OCI-M2 (cell line): Measurements from ENCODE around the gene FAM217B.

Experiments
- DNase-seq: peaks from one replicate; lab custom pipeline; 2025; ENCODE audit not compliant: unreplicated experiment; lab: John Stamatoyannopoulos, UW

Gene FAM217B, protein sequence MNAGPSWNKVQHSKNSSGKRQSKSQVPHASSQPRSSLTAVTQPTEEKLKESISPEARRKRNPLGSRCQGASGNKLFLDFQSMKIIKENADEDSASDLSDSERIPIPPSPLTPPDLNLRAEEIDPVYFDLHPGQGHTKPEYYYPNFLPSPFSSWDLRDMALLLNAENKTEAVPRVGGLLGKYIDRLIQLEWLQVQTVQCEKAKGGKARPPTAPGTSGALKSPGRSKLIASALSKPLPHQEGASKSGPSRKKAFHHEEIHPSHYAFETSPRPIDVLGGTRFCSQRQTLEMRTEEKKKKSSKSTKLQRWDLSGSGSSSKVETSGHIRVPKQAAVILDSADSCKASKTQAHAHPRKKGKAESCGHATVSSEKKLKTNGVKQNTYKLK

DNA sequence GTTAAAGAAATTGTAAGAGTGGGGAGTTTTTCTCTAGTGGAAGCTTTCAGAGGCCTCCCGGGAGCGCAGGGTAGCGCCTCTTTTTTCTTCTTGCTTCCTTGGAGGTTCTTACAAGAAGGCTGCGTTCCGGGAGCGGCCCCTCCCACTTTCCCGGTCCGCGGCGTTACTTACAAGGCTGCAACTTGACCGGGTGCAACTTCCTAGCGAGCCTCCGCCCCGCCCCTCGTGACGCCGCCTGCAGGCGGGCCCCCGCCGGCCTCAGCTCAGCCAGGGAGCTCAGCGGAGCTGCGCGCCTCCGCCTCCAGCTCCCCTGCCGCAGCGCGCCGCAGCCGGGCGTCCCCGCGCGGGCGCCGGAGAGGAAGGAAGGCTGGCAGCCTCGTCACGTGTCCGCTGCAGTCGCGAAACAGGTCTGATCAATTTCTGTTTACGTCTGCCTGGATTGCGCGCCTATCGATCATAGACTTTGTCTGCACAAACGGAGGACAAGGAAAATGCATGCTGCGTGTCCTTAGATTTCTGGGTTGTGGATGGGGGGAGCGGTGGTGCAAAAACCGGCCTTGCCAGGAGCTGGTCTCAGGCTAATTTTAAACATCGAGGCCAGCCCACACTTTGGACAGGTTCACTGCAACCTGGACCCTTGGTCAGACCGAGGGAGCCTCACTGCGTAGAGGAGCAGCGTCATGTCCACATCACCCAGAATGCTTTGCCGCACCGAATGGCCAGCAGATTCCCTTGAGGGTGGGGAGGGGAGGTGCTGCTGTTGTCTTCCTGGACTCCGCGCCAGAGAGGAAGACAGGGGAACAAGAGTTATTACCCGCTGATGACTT is at the start of gene FAM217B, which contains the start of gene PPP1R3D:
Gene FAM217B, plus strand, starts transcription at position 261 of the 827 bp plus-strand sequence. CDS start 3,555 bp downstream, outside the sequence.
Gene PPP1R3D, minus strand, starts transcription at position 177 of the 827 bp plus-strand sequence. CDS start 374 bp downstream, outside the sequence.
- peak; percentile 81 for DNase-seq

DNA sequence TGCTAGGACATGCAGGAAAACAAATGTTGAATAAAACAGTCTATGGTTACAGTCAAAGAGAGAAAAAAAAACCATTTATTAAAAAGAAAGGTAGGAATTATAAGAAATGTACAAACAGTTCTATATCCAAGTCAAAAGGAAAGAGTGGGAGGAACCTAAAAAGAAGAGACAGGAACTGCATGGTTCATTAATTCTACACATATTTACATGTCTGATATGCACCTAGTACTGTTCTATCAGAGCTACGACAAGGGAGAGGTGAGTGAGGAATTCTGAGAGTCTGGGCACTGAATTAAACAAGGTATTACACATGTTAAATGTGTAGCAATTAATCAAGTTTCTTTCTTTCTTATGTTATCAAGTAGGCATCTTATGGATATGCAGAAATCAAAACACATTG is 48.6 kb upstream of the FAM217B start:
- no peak for DNase-seq

DNA sequence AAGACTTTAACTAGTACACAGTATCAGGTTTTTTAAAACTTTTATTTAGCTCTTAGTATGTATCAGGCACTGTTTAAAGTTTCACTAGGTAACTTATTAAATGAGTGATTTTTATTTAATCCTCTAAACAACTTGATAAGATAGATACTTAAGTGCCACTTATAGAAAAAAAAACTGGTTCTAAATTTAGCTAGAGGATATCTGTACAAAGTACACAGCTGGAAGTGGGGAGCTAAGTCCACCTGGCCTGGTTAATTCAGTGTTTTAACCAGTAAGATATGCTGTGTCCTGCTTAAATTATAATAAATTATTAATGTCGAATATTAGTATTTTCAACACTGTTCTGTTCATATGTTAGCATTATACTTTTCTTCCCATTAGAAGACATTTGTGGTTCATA is 44.3 kb upstream of the FAM217B start:
- DNase-seq: no peak

DNA sequence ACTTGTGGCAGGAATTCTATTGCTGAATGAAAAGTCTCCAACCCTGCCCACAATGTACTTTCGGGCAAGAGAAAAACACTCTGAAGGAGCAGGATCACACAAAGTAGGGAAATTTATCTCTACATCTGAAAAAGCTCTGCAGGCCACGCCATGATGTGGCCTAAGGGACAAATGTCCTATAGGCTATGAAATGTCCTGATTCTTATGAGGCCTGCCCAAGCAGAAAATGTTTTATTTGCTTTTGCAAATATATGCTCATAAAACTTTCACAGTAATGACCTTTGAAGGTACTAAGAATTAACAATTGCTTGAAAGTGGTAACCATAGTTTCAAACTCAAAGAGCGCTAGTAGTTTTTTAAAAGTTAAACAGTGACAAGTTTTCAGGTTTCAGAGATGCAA is 37.7 kb upstream of the FAM217B start:
- no peak for DNase-seq

DNA sequence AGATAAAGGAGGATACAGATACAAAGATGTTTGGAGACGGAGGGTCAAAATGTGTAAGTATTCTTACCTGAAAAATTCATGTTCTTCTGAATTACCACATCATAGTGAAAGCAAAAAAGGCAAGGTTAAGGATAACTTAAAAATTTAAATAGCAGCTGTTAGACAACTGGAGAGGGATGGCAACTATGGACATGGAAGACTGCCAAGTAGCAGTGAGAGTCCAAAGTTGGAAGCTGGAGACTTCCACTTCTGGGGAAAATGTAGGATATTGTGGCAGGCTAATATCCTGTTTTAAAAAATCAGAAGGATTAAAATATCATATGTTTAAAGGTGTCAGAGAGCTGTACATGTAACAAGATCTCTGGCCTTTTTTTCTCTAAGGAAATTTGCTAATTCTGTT is 36.6 kb upstream of the FAM217B start:
- DNase-seq: no peak

DNA sequence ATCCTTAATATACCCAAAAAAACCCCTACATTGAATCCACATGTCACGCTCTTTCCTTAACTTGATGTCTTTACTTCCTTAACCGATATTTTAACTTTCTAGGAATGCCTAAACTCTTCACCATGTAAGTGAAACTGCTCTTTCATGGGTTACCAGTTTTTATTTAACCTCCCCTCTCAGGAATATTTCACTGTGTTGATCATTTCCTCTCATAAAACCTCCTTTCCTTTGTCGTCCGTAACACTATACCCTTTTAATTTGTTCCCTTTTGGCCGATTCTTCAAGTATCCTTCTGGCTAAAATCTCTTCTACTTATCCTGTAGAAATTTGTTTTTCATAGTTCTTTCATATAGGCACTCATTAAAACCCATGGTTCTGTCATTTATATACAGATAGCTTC is 31.3 kb upstream of the FAM217B start:
- no peak for DNase-seq

DNA sequence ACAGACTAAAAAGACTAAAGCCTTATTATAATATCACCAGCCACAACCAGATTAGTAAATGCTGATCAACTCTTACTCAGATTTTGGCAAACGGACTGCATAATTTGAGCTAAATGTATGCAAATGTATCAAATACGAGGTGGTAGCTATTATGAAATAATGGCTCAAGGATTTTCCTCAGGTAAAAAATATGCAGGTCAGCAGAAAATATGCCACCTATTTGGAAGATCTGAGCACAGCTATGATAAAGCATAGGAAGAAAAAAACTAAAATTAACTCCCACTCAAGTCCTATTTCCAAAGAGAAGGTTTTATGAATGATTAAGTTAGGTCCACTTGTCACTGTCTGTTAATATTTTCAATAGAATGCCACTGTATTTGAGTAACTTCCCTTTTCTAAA is 29.1 kb upstream of the FAM217B start:
- no peak for DNase-seq

DNA sequence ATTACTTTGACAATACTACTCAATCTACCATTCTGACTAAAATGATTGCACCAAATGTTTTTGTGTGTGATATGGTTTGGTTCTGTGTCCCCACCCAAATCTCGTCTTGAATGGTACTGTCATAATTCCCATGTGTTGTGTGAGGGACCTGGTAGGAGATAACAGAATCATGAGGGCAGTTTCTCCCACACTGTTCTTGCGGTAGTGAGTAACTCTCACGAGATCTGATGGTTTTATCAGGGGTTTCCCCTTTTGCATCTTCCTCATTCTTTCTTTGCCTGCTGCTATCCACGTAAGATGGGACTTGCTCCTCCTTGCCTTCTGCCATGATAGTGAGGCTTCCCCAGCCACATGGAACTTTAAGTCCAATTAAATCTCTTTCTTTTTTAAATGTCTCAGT is 27.6 kb upstream of the FAM217B start:
- DNase-seq: no peak

DNA sequence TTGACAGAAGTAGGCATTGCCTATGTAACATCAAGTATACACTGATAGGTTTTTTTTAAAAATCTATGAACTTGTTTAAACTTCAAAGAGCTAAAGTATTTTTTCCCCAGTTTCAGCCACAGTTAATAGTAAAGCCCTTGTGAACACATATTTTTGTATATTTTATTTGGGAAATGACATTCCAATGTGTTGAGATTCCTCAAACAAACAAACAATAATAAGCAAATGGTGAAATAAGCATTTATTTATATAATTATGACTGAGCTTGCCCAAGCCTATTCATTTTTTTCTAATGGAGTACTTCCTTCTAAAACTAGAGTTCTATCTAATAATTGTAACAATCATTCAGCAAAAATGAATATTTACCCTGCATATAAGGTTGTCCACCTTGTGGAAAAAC is 19.2 kb upstream of the FAM217B start:
- no peak for DNase-seq

DNA sequence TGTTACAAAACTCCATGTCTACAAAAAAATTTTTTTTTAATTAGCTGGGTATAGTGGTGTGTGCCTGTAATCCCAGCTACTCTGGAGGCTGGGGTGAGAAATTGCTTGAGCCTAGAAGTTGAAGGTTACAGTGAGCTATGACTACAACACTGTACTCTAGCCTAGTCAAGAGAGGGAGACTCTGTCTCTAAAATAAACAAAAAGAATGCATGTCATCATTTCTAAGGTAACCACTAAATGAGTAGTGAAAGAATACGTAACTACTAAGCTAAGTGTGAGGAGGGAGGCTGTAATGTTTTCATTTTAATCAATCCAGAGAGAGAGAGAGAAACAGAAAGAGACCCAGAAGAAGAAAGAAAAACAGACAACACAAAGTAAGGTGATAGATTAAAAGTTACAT is 16.7 kb upstream of the FAM217B start:
- no peak for DNase-seq

DNA sequence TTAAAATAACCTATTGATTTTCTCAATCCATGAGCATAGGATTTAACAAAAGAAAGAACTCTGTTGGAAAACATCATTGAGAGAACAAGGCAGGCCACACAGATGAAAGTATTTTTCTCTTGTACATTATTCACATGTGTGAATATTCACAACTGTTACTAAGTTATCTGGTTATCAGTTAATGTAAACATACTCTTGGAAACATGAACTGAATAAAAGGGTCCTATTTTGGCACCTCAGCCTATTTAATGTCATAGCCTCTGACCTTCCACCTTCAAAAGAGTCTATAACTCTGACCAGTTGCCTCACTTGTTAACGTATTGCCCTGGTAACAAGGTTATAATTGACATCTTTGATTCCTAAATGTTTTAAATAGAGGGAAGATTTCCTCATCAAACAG is 14.8 kb upstream of the FAM217B start:
- no peak for DNase-seq

DNA sequence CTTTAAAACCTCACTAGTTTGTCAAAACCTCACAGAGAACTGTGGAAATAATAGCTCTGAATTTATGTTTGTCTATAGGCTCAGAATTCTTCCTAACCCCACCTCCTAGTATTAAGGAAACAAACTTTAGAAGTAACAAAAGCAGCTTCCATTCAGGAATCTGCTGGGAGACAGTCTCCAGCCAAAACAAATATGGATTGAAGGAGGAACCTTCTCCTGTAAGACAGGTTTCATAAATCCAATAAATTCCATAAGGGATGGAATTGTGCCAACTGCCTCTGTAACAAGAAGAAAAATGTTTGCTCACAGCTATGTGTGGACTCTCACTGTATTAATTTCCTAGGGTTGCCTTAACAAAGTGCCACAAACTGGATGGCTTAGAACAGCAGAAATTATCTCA is 14.3 kb upstream of the FAM217B start:
- no peak for DNase-seq

DNA sequence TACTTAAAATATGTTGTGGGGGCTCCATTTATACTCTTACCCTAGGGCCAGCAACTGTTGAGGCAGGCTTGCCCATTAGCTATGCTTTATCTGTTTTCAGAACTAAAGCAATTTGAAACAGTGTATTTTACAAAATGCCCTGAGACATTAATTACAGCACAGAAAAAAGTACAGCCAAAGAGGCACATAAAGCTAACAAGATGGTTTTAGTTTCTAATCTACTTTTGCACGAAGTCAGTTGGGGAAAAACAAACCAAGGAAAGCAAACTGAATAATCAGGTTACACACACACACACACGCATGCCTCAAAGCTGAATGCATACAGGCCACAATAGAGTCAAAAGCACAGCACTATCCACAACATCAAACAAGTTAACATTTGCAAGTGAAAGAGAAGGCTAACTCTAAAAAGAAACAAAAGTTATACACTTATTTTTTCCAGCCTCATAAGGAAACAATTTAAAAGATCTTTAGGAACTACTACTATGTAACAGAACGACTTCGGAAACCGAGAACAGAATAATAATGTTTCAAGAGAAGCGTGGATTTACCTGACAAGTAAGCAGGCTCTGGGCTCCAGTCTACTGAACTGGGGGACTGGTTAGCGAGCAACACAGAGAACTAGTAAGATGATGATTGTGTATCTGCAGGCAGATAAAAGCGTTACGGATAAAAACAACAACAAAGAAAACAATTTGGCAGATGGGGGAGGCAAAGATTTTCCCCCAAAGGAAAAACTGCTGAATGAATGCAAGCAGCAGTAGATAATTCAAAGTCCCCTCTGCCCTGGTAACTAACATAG is 8.5 kb upstream of the FAM217B start:
- DNase-seq: no peak

DNA sequence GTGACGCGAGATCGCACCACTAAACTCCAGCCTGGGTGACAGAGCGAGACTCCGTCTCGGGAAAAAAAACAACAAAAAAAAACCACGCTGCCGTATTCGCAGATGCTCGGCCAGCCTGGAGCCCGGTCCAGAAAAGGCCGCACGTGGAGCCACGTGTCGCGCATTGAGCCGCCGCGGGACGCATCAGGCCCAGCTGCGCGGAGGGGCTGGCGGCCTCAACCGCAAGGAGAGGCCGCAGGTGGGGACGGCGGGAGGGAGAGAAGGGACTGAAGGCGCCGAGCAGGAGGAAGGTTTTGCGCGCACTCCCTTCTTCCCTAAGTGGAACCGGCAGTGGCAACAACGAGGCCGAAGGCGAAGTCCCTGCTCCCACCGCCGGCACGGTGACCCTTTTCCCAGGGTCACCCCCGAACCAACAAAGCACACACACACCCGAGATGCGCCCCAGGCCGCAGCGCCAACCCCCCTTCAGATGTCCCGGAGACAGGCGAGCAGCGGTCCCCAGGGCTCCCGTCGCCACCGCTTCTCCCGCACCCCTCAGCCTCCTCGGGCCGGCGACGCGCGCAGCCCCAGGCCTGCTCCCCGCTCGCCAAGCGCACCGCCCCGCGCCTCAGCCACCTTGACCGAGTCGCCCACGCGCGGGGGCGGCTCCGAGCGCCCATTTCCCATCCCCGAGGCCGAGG is 7.4 kb upstream of the FAM217B start:
- DNase-seq: no peak

DNA sequence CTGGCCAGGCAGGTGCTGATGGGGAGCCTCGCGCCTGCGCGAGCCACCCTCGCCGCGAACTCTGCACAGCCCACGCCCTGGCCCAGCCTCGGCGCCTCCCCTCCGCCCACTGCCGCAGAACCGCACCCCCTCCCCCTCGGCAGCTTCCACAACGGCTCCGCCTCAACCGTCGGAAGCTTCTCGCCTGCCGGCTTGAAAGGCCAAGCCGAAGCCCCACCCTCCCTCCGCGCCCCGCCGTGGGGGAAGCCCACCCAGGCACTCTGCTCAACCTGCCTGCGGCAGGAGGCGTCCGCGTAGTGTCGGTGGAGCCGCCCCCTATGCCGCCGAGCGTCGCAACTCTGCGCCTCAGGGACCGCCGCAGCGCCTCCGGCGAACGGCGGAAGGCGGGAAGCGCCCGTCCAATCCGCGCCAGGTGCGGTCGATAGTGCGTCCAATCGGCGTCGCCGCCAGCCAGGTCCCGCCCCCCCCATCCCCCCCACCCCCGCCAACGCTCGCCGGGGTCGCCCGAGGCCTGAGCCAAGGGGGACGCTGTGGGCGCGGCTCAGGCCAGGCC is 6.8 kb upstream of the FAM217B start, which contains the start of gene SYCP2:
Gene SYCP2, minus strand, starts transcription at position 342 of the 553 bp plus-strand sequence. CDS start 11,224 bp downstream, outside the sequence.
- peak; percentile 81 for DNase-seq

DNA sequence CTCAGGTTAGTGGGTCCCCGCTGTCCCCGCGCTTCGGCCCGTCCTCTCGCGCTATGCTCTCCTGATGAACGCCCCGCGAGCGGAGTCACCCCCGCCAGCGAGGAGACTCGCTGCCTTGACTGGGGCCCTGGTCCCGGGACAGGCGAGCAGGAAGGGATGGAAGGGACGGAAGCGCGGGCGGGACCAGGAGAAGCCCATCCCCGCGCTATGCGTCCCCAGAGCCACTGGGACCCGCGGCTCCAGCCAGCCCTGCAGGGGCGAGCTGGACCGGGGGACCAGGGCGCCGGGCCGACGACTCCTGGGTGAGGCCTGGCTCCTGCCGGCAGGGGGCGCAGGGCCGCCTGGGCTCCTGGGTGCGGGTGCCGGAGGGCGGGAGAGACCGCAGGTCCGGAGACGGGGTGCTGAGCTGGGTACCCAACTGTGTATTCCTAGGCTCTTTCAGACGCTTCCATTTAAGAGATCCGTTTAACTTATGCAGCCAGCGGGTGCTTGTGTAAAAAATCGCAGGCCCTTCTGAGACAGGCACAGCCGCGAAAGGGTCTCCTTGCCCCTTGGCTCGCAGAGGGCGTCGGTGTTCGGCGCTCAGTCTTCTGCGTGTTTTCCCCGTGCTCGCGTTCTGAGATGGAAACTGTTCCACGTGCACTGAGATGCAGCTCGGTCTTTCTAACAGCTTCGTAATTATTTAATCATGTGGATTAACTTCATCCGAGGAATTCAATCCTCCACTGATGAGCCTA is 6.2 kb upstream of the FAM217B start:
- DNase-seq: peak; percentile 63

DNA sequence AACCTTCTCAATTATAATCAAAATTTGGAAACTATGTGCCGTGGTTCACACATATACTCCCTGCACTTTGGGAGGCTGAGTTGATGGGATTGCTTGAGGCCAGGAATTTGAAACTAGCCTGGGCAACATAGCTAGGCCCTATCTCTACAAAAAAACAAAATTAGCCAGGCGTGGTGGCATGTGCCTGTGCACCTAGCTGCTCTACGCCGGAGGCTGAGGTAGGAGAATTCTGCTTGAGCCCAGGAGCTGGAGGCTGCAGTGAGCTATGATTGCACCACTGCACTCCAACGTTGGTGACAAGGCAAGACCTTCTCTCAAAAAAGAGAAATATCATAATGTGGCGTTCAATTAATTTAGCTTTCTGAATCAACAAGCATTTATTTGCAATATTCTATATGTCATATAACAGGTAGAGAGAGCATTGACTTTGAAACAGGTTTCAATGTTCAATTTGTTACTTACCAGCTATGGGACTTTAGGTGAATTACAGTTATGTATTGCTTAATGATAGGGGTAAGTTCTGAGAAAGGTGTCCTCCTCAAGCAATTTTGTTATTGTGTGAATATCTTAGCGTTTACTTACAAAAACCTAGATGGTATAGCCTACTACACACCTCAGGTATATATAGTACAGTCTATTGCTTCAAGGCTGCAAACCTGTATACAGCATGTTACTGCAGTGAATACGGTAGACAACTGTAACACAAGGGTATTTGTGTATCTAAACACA is 4.6 kb upstream of the FAM217B start:
- no peak for DNase-seq

DNA sequence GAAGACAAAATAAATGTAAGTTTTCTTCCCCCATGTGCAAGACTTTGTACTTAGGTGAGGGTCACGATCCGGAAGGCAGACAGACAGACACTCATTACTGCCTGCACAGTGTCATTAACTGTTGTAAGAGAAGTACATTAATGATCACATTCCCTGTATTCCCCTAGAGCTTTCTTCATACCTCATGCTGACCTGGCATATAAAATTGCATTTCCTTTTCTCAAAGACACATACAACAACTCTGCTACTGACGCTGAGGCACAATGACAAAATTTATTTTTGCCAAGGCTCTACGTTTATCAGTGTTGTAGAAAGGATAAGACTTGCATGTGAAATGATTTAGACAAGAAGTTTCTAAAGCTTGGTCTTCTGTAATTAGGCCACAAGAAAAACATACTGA is 3.8 kb upstream of the FAM217B start:
- DNase-seq: no peak

DNA sequence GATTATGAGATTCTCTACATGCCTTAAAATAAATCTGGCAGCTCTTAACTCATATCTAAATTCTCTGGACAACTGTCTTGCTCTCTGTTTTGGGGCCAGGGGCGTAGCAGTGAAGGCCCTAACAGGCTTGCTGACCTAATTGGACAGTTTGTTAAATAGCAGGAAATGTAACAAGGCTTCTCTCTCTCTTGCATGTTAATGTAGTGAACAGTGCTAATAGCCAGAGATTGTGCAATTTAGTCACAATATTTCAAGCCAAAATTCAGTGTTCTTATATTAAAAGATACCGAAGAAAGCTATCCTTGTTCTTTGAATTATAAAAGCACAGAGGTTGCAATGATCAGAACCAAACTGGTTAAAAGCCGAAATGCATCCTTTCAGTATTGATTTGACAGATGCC is 3.0 kb upstream of the FAM217B start:
- DNase-seq: no peak
